HL-60 (cell line): ENCODE data around the gene RRP15.

Experiments
- DNase-seq, 2 experiments: peaks; one replicate each; pipeline ENCODE4 v3.0.0-alpha.2; 2010 to 2020; ENCODE audit warnings: low read depth in 1 of 2, low spot score in 1 of 2
- H3K27ac ChIP-seq: fragments of 250-450 bp; sonication (Bioruptor Pico); replicated peaks from 2 replicates; pipeline ENCODE4 v1.5.1; 2020; ENCODE audit warnings: mild to moderate bottlenecking, moderate library complexity
- H3K27me3 ChIP-seq: fragments of 250-450 bp; sonication (Bioruptor Pico); 2 replicates; pipeline ENCODE4 v1.5.1; 2021; ENCODE audit warnings: mild to moderate bottlenecking, moderate library complexity; ENCODE audit not compliant: insufficient read depth, poor library complexity, severe bottlenecking
- H3K4me3 ChIP-seq: replicated peaks from 2 replicates; pipeline ENCODE4 v1.5.1; 2011; ENCODE audit warnings: mild to moderate bottlenecking, control low read depth, low read length; ENCODE audit not compliant: insufficient read depth
- GABPA ChIP-seq: IDR thresholded peaks from 2 replicates; pipeline ENCODE4 v1.6.1; 2012; ENCODE audit warnings: low read depth
- POLR2AphosphoS5 ChIP-seq: IDR thresholded peaks from 2 replicates; pipeline ENCODE4 v1.6.1; 2012; ENCODE audit warnings: low read depth
- SPI1 ChIP-seq: IDR thresholded peaks from 2 replicates; pipeline ENCODE4 v1.6.1; 2012; ENCODE audit warnings: low read depth, mild to moderate bottlenecking, borderline replicate concordance
- TF ChIP-seq, protein P1 (sequence below): IDR thresholded peaks from 2 replicates; pipeline ENCODE4 v1.6.1; 2012; ENCODE audit warnings: low read depth; ENCODE audit not compliant: insufficient replicate concordance
- TF ChIP-seq, protein P2 (sequence below): IDR thresholded peaks from one replicate; pipeline ENCODE4 v1.5.1; 2011; ENCODE audit warnings: low read length, control low read depth, inconsistent platforms; ENCODE audit not compliant: insufficient read depth

RRP15 gene

DNA sequence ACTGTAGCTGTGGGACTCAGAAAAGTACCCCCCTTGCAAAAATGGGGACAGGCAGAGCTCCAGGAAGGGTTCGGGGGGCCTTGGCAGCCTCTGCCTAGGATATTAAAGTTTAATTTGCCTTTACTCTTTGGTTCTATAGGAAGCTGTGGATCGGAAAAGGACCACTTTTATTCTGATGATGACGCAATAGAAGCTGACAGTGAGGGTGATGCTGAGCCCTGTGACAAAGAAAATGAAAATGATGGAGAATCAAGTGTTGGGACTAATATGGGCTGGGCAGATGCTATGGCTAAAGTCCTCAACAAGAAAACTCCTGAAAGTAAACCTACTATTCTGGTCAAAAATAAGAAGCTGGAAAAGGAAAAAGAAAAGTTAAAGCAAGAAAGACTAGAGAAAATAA, 17.1 kb downstream of the RRP15 start:
- H3K27ac ChIP-seq, result no peak overlapping the region
- DNase-seq, result no peak
- H3K4me3 ChIP-seq, result no peak overlapping the region
- TF ChIP-seq, protein P1, sequence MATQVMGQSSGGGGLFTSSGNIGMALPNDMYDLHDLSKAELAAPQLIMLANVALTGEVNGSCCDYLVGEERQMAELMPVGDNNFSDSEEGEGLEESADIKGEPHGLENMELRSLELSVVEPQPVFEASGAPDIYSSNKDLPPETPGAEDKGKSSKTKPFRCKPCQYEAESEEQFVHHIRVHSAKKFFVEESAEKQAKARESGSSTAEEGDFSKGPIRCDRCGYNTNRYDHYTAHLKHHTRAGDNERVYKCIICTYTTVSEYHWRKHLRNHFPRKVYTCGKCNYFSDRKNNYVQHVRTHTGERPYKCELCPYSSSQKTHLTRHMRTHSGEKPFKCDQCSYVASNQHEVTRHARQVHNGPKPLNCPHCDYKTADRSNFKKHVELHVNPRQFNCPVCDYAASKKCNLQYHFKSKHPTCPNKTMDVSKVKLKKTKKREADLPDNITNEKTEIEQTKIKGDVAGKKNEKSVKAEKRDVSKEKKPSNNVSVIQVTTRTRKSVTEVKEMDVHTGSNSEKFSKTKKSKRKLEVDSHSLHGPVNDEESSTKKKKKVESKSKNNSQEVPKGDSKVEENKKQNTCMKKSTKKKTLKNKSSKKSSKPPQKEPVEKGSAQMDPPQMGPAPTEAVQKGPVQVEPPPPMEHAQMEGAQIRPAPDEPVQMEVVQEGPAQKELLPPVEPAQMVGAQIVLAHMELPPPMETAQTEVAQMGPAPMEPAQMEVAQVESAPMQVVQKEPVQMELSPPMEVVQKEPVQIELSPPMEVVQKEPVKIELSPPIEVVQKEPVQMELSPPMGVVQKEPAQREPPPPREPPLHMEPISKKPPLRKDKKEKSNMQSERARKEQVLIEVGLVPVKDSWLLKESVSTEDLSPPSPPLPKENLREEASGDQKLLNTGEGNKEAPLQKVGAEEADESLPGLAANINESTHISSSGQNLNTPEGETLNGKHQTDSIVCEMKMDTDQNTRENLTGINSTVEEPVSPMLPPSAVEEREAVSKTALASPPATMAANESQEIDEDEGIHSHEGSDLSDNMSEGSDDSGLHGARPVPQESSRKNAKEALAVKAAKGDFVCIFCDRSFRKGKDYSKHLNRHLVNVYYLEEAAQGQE, result no peak
- TF ChIP-seq GABPA (no peak), SPI1 (no peak), POLR2AphosphoS5 (no peak)
- TF ChIP-seq, protein P2, sequence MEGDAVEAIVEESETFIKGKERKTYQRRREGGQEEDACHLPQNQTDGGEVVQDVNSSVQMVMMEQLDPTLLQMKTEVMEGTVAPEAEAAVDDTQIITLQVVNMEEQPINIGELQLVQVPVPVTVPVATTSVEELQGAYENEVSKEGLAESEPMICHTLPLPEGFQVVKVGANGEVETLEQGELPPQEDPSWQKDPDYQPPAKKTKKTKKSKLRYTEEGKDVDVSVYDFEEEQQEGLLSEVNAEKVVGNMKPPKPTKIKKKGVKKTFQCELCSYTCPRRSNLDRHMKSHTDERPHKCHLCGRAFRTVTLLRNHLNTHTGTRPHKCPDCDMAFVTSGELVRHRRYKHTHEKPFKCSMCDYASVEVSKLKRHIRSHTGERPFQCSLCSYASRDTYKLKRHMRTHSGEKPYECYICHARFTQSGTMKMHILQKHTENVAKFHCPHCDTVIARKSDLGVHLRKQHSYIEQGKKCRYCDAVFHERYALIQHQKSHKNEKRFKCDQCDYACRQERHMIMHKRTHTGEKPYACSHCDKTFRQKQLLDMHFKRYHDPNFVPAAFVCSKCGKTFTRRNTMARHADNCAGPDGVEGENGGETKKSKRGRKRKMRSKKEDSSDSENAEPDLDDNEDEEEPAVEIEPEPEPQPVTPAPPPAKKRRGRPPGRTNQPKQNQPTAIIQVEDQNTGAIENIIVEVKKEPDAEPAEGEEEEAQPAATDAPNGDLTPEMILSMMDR, result no peak
- no peaks in the 10 kb centered on the region for H3K27me3 ChIP-seq

DNA sequence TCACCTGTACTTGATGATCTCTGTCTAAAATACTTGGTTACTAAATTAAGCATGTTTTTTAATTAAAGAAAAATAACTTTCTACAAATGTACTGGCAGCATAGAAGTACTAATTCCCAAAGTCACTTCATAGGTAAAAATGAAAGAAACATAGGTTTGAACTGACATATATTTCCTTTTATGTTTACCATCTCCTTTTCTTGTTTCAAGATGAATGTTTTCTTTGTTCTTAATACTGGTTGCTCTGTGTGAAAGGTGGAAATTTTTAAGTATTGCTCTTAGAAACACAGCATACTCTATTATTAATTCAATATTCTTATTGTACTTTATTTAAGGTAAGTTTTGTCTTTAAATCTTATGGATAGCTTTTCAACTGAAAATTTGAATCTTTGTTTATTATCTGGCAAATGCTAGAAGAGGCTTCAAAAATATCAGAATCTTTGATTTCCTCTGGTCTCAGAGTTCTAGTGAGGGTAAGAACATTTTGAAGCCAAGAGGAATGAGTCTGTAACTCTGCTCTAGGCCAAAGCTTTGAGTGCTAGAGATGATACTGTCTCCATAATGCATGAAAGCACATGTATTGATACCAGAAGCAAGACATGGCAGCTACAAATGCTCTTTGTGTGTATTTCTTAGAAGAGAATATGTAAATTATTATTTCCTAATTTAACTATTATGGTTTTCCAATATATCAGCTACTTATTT, 18.2 kb downstream of the RRP15 start:
- no peak for DNase-seq

DNA sequence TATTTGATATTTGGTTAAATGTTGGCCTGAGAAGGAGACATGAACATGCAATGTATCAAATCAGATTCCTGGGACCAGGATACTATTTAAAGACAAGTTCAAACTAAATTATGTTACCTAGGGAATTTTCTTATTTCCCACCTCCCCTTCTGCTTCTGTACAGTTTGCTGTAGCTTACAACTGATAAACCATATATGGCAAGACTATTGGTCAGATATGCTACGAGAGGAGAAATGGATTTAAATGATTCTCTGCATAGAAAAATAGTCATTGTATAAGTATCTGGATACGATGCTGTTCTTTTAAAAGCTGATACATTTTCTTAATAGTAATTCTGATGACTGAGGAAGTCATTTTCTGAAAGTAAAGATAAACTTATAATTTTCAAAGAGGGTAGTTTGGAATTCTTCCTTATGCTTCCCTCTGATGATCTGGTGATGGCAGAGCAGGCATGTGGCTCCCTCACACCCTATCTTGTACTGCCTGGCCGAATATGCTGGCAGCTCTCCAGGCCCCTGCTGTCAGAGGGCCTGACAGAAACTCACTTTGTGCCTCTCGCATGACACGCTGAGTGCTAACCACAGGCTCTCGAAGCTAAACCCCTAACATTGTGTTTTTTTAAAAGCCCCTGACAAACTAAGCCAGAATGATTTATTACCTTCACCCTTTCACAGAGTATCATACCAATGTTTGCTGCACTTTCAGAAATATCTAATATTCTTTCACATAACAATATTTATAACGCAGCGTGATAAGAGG, 19.4 kb downstream of the RRP15 start:
- DNase-seq, result no peak
- Histone ChIP-seq H3K27me3 (no peaks in the 10 kb centered on the region), H3K27ac (no peak overlapping the region), H3K4me3 (no peak overlapping the region)
- no peak for TF ChIP-seq GABPA
- TF ChIP-seq, protein P1, result no peak

More for the DNA sequence above, 18.2 kb downstream of the RRP15 start:
- Histone ChIP-seq H3K27me3 (no peaks in the 10 kb centered on the region), H3K27ac (no peak overlapping the region), H3K4me3 (no peak overlapping the region)
- TF ChIP-seq GABPA (no peak), POLR2AphosphoS5 (no peak), SPI1 (no peak)
- TF ChIP-seq, protein P1, result no peak
- TF ChIP-seq, protein P2, result no peak
